ENCODE data around the gene NOP14.

DNA sequence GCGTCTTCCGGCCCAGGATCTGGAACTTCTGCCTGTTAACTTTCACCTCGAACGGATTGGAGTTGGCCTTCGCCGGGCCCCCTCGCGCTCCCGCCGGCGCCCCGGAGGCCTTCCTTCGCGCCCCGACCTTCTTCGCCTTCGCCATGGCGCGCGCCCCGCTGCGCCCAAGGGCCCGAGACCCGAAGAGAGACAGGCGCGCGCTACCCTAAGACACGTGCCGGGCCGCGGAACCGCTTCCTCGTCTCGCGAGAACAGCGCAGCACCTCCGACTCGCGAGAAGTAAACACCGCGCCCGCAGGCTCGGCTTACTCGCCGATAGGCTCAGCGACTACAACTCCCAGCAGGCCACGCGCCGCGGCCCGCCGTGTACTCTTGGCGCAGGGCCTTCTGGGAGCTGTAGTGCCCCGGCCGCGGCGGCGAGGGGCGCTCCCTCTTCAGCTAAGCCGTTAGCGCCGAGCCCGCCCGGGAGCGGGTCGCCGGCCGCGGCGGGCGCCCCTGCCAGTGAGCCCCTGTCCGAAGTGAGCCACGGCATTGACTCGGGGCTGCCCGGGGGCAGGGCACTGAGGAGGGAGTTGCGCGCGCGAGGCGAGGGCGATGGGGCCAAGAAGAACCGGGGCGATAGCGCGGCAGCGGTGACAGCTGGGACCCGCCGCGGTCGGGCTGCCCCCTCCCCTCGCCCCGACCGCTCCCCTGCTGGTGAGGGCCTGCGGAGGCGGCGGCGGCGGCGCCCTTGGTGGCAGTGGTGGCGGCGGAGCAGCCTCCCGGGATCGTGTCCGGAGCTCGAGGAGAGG is at the start of gene NOP14, which contains the start of gene GRK4:
- no peak for TF ChIP-seq EZH2 (IDR thresholded peaks at IDR 0.05; ENCODE audit: insufficient read depth, poor library complexity, severe bottlenecking)
- no peak for TF ChIP-seq EZH2phosphoT487 (IDR thresholded peaks at IDR 0.05; ENCODE audit: insufficient read depth, low read depth)
